Measurements from ENCODE around the gene CFAP251. TPM values are rescaled to one million over a fixed set of nuclear protein-coding genes. Genes with fewer than 3 reads are reported as not detected.

The CFAP251 gene
- total and polyA plus RNA-seq, 7 donors = 0.68 to 3.0 (median 1.1) TPM; not detected in 1

DNA sequence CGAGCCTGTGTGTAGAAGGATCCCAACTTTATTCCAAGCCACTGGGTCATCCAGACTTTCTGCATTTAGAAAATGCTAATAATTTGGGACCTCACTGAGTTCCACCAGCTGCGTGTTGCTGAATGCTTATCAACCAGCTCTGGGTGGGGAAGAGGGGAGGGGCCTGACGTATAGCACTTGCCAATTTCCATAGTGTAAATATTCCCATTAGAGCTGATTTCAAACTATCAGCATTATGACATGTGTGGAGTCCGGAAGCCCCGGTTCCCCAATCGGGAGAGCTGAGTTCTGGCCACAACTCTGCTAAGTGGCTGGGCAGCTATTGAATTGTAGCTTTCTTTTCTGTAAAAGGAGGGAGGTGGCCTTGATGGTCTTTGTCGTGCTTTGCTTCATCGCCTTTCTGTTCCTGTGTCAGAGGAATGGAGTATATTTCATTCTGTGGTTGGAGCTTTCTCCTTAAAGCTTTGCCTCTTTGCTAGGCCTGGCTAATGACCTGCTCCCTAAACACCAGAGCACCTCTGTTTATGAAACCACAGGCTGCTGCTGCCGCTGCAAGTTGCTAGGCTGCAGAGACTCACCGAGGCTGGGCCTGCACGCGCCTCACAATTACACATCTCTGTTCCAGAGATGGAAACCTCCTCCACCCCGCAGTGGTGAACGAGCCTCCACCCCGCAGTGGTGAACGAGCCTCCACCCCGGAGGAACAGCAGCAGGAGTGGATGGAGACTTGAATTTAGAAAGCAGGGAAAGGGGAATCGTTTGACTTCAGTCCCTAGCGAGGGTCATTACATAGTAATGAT is 95.6 kb downstream of the CFAP251 start:
- no peaks in the 10 kb centered on the region for H3K9me3 ChIP-seq
- DNase-seq = no peak
- H3K4me1 ChIP-seq = no peaks in the 10 kb centered on the region
- intact Hi-C loops (cut with DNase I) = no loop called here
- no peaks in the 10 kb centered on the region for H3K36me3 ChIP-seq
- WGBS, 2 donors = 76 to 83% methylated on average over 19 of the region's 19 CpGs
- H3K27ac ChIP-seq = no peak overlapping the region
- TF ChIP-seq POLR2AphosphoS5 (IDR thresholded peaks at IDR 0.05) = no peak
- TF ChIP-seq POLR2A (IDR thresholded peaks at IDR 0.05) = no peak
- TF ChIP-seq, protein P1, sequence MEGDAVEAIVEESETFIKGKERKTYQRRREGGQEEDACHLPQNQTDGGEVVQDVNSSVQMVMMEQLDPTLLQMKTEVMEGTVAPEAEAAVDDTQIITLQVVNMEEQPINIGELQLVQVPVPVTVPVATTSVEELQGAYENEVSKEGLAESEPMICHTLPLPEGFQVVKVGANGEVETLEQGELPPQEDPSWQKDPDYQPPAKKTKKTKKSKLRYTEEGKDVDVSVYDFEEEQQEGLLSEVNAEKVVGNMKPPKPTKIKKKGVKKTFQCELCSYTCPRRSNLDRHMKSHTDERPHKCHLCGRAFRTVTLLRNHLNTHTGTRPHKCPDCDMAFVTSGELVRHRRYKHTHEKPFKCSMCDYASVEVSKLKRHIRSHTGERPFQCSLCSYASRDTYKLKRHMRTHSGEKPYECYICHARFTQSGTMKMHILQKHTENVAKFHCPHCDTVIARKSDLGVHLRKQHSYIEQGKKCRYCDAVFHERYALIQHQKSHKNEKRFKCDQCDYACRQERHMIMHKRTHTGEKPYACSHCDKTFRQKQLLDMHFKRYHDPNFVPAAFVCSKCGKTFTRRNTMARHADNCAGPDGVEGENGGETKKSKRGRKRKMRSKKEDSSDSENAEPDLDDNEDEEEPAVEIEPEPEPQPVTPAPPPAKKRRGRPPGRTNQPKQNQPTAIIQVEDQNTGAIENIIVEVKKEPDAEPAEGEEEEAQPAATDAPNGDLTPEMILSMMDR (IDR thresholded peaks at IDR 0.05) = no peak
- no peak for TF ChIP-seq EP300 (IDR thresholded peaks at IDR 0.05)
- H3K27me3 ChIP-seq = no peaks in the 10 kb centered on the region
- no peak overlapping the region for H3K4me3 ChIP-seq

DNA sequence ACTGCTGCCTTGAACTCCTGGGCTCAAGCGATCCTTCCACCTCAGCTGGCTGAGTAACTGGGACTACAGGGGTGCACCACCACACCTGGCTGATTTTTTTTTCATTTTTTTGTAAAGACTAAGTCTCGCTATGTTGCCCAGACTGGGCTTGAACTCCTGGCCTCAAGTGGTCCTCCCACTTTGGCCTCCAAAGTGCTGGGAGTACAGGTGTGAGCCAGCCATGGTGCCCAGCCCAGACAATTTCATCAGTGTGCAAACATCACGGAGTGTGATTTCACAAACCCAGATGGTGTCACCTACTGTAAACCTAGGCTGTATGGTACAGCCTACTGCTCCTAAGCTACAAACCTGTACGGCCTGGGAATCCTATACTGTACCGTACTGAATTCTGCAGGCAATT is 96.4 kb downstream of the CFAP251 start:
- WGBS, 2 donors = 81 to 90% methylated on average over 5 of the region's 5 CpGs

DNA sequence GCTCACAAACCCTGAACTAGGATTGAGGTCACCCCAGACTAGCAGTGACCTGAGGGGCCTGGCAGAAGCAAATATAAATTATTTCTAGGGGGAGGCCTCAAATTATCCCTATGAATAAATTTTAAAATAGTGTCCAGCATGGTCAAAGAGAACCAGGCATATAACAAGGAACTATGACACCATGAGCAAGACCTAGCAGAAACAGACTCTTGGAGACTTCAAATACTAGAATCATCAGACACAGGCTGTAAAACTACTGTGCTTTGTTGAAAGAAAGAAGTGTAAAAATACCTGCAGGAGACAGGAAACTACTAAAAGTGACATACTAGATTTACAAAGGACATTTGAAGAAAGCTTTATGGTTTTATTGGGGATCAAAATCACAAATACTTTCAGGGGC is 100.1 kb downstream of the CFAP251 start:
- peaks cover 0 to 11% (median 8%) of the 10 kb centered on the region in 4 donors for H3K4me1 ChIP-seq
- no peak overlapping the region for H3K4me3 ChIP-seq
- no peak overlapping the region for H3K27ac ChIP-seq
- H3K36me3 ChIP-seq = no peaks in the 10 kb centered on the region
- no peaks in the 10 kb centered on the region for H3K27me3 ChIP-seq
- H3K9me3 ChIP-seq = no peaks in the 10 kb centered on the region
- DNase-seq = no peak
- intact Hi-C loops (cut with DNase I) = no loop called here
- TF ChIP-seq EP300 (IDR thresholded peaks at IDR 0.05) (no peak), POLR2A (IDR thresholded peaks at IDR 0.05) (no peak), POLR2AphosphoS5 (IDR thresholded peaks at IDR 0.05) (no peak)
- TF ChIP-seq, protein P1 (IDR thresholded peaks at IDR 0.05) = no peak

More for the DNA sequence above, 96.4 kb downstream of the CFAP251 start:
- TF ChIP-seq POLR2AphosphoS5 (IDR thresholded peaks at IDR 0.05) = no peak
- TF ChIP-seq, protein P1 (IDR thresholded peaks at IDR 0.05) = no peak
- TF ChIP-seq POLR2A (IDR thresholded peaks at IDR 0.05) = no peak
- TF ChIP-seq EP300 (IDR thresholded peaks at IDR 0.05) = no peak
- no peak for DNase-seq
- no peaks in the 10 kb centered on the region for H3K36me3 ChIP-seq
- no peak overlapping the region for H3K4me3 ChIP-seq
- H3K9me3 ChIP-seq = no peaks in the 10 kb centered on the region
- intact Hi-C loops (cut with DNase I) = no loop called here
- H3K27ac ChIP-seq = no peak overlapping the region
- no peaks in the 10 kb centered on the region for H3K4me1 ChIP-seq
- H3K27me3 ChIP-seq = no peaks in the 10 kb centered on the region

DNA sequence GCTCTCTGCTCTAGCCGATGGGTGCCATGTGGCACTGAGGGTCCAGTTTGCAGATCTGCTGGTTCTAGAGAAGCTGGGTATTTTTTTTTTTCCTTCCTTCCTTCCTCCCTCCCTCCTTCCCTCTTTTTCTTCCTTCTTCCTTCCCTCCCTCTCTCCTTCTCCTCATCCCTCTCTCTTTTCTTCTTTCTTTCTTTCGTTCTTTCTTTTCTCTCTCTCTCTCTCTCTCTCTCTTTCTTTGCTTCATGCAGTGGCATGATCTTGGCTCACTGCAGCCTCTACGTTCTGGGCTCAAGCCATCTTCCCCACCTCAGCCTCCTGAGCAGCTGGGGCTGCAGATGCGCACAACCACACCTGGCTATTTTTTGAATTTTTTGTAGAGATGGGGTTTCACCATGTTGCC is 100.5 kb downstream of the CFAP251 start:
- H3K4me1 ChIP-seq = peaks cover 0 to 15% (median 12%) of the 10 kb centered on the region in 4 donors
- intact Hi-C loops (cut with DNase I) = no loop called here
- no peak for DNase-seq
- no peak overlapping the region for H3K4me3 ChIP-seq
- H3K27ac ChIP-seq = no peak overlapping the region
- 91 to 96% methylated on average over 4 of the region's 4 CpGs for WGBS, 2 donors
- H3K36me3 ChIP-seq = no peaks in the 10 kb centered on the region
- no peaks in the 10 kb centered on the region for H3K27me3 ChIP-seq
- TF ChIP-seq POLR2AphosphoS5 (IDR thresholded peaks at IDR 0.05) = no peak
- TF ChIP-seq, protein P1 (IDR thresholded peaks at IDR 0.05) = no peak
- no peak for TF ChIP-seq POLR2A (IDR thresholded peaks at IDR 0.05)
- no peak for TF ChIP-seq EP300 (IDR thresholded peaks at IDR 0.05)
- no peaks in the 10 kb centered on the region for H3K9me3 ChIP-seq

Data from sigmoid colon (tissue), 7 donors.